HG03095 (cell line): ENCODE data around the gene ORC6.

ENCODE experiments used
- ATAC-seq: cut with Tn5 transposase; IDR thresholded peaks from one replicate; pipeline ENCODE4 v1.9.1; 2021; ENCODE audit warnings: moderate library complexity; ENCODE audit not compliant: unreplicated experiment

The ORC6 gene

GRCh38 chr16:46700048-46700447 is 10.6 kb downstream of the ORC6 start:
- ATAC-seq: no peak

GRCh38 chr16:46701615-46702014 is 12.2 kb downstream of the ORC6 start:
- no peak for ATAC-seq

DNA sequence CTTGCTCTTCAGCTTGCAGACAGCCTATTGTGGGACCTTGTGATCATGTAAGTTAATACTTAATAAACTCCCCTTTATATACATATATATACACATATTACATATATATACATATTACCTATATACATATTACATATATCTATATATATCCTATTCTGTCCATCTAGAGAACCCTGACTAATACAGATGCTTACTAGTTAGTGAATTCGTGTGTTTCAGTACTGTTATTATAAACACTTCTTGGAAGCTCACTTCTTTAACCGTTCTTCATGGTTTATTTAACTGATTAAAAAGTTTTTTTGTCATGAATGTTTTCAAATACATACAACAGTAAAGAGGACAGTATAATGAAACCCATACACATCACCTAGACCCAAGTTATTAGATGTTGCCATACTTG is 12.6 kb downstream of the ORC6 start:
- no peak for ATAC-seq

GRCh38 chr16:46706642-46707041 is 17.2 kb downstream of the ORC6 start:
- no peak for ATAC-seq

DNA sequence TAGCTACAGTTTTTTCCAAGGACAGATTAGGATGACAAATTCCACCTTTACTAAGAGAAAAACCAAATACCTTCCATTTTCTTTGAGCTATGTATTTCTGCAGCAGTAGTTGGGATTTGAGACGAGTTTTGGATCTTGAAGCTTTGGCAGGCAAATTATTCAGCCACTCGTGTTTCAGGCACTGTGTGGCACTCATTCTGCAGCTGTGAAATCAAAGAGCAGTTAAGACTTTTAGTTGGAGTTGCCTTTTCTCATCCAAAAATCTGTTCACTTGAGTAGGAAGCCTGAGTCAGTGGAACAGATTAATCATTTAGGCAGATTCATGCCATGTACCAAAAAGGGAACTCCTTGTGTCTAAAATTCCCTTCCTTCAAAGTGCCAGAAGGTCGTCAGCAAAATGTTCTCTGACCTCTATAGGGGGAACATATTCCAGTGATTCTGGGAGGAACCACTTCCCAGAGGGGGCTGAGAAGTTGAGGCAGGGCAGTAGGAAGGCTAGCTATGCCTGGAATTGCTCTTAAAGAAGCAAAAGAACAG is 20.1 kb downstream of the ORC6 start:
- ATAC-seq: no peak

GRCh38 chr16:46711106-46712058 is 21.9 kb downstream of the ORC6 start:
- ATAC-seq: no peak

DNA sequence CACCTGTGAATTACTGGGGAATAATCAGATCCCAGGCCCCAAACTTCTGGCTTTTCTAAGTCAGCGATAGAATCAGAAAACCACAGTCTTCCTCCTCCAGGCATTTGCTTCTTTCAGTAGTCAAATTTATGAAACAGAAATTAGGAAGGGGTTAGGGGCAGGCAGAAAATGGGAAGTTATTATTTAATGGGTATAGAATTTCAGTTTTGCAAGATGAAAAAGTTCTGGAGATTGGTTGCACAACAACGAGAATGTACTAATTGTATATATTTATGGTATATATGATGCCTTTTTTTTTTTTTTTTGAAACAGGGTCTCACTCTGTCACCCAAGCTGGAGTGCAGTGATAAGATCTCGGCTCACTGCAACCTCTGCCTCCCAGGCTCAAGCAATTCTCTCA is 23.5 kb downstream of the ORC6 start:
- ATAC-seq: no peak

DNA sequence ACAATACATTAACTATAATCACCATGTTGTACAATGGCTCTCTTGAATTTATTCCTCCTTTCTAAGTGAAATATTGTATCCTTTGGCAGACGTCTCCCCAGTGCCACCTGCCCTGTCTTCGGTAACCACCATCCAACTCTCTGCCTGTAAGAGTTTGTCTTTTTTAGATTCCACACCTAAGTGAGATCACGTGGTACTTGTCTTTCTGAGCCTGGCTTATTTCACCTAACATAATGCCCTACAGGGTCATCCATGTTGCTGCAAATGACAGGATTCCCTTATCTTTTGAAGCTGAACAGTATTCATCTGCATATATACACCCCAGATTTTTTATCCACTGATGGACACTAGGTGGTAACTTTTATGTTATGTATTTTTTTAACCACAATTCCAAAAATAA is 24.2 kb downstream of the ORC6 start:
- ATAC-seq: no peak

- ATAC-seq: no peak
Observed at GRCh38 chr16:46714797-46715591, 25.5 kb downstream of the ORC6 start.

GRCh38 chr16:46715769-46716305 is 26.4 kb downstream of the ORC6 start:
- no peak for ATAC-seq

DNA sequence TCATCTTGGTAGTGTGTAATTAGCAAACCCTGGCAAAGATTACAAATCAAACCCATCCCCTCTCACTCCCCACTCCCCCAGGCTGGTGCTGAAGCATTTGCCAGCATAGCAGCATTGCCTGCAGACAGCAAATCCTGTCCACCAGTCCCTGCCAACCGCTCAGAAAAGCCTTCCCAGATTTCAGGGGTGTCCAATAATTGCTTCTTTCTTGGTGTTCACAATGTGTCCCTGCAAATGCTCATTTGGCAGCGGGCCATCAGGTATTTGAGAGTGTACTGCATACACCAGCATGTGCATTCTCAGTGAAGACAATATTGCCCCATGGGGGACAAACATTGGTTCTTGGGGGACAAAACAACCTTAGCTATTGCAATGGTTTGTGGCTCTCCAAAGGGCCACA is 28.2 kb downstream of the ORC6 start:
- no peak for ATAC-seq

- ATAC-seq: no peak
Observed at GRCh38 chr16:46718214-46718613, 28.8 kb downstream of the ORC6 start.

GRCh38 chr16:46719528-46719927 is 30.1 kb downstream of the ORC6 start:
- no peak for ATAC-seq

DNA sequence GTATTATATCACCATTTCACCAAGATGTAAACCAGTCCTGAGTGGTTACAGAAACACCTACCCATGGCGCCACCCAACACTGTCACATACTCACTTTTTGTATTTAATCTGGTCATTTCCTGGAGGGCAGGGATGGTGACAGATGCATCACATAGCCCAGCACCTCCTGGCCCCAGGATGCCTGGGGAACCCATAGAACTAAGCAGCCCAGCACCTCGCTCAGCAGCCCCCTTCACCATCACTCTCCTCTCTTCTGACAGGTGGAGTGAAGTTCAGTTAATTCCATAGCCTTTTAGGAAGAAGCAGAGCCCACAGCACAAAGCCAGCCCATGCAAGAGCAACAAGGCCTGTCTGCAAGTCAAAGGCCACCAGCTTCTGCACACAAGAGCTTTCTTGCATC is 31.2 kb downstream of the ORC6 start:
- ATAC-seq: no peak

DNA sequence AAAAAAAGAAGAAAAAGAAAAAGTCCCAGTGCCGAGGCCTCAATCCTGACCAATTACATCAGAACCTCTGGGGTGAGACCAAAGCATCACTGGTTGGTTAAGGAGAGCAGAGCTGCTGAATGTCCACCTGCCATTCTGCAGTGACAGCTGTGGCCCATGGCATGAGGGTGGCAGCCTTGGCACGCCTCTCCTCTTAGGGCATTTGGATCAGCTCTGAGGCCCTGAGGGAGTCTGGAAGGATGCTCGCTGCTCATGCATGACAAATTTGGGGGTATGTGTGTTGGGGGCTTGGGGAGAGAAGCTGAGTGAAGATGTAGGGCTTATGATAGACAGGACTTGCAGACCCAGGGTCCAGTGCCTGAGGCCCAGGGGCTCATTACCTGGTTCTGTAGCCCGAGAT is 32.4 kb downstream of the ORC6 start:
- ATAC-seq: no peak

DNA sequence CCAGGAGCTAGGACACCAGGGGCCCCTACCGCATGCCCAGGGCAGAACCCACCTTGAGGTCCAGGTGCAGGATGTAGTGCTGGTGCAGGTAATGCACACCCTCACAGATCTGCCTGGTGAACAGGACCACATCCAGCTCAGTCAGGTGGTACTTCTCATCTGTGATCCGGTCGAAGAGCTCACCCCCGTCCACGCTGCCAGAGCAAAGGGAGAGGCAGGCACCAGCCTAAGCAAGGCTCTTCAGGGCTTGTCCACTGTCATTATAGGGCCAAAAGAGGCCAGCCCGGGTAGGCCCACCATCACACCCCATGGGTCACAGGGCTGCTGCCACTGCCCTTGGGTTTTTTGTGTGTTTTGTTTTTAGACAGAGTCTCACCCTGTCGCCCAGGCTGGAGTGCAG is 37.7 kb downstream of the ORC6 start:
- ATAC-seq: no peak

GRCh38 chr16:46727630-46728029 is 38.2 kb downstream of the ORC6 start:
- ATAC-seq: no peak

GRCh38 chr16:46728806-46729205 is 39.3 kb downstream of the ORC6 start:
- ATAC-seq: no peak

- ATAC-seq: no peak
Observed at GRCh38 chr16:46729326-46729995, 40.0 kb downstream of the ORC6 start.

GRCh38 chr16:46730126-46730525 is 40.7 kb downstream of the ORC6 start:
- ATAC-seq: no peak
